GM06990 (cell line): ENCODE data around the gene TOPORS.

Experiments
- DNase-seq: peaks from one replicate; pipeline ENCODE4 v3.0.0-alpha.2; 2011; ENCODE audit not compliant: insufficient read length; ENCODE audit errors: extremely low read depth
- H3K27me3 ChIP-seq: replicated peaks from 2 replicates; pipeline ENCODE4 v1.6.0; 2011; ENCODE audit warnings: low read length; ENCODE audit not compliant: control insufficient read depth, insufficient read depth
- H3K36me3 ChIP-seq: 2 replicates; pipeline ENCODE4 v1.5.1; 2011; ENCODE audit warnings: low read length; ENCODE audit not compliant: control insufficient read depth, insufficient read depth
- H3K4me3 ChIP-seq: replicated peaks from 2 replicates; pipeline ENCODE4 v1.5.1; 2011; ENCODE audit warnings: low read depth, mild to moderate bottlenecking, control low read depth, low read length
- TF ChIP-seq, protein P1 (sequence below): IDR thresholded peaks from 2 replicates; pipeline ENCODE4 v1.5.1; 2011; ENCODE audit warnings: low read length, control low read depth, mild to moderate bottlenecking, inconsistent platforms; ENCODE audit not compliant: insufficient read depth, poor library complexity, severe bottlenecking

TOPORS gene

GRCh38 chr9:32579706-32580331 lies 27.4 kb upstream of the TOPORS start:
- no peak for DNase-seq
- TF ChIP-seq, protein P1, sequence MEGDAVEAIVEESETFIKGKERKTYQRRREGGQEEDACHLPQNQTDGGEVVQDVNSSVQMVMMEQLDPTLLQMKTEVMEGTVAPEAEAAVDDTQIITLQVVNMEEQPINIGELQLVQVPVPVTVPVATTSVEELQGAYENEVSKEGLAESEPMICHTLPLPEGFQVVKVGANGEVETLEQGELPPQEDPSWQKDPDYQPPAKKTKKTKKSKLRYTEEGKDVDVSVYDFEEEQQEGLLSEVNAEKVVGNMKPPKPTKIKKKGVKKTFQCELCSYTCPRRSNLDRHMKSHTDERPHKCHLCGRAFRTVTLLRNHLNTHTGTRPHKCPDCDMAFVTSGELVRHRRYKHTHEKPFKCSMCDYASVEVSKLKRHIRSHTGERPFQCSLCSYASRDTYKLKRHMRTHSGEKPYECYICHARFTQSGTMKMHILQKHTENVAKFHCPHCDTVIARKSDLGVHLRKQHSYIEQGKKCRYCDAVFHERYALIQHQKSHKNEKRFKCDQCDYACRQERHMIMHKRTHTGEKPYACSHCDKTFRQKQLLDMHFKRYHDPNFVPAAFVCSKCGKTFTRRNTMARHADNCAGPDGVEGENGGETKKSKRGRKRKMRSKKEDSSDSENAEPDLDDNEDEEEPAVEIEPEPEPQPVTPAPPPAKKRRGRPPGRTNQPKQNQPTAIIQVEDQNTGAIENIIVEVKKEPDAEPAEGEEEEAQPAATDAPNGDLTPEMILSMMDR, result peak; percentile 94

GRCh38 chr9:32578976-32579375 lies 26.6 kb upstream of the TOPORS start:
- Histone ChIP-seq H3K4me3 (no peak overlapping the region), H3K36me3 (no peaks in the 10 kb centered on the region), H3K27me3 (no peaks in the 10 kb centered on the region; the same call in 1 of the 2 replicates)
- TF ChIP-seq, protein P1, result no peak
- no peak for DNase-seq

More at GRCh38 chr9:32579706-32580331, 27.4 kb upstream of the TOPORS start:
- Histone ChIP-seq H3K27me3 (no peaks in the 10 kb centered on the region; the same call in 1 of the 2 replicates), H3K4me3 (no peak overlapping the region), H3K36me3 (no peaks in the 10 kb centered on the region)

DNA sequence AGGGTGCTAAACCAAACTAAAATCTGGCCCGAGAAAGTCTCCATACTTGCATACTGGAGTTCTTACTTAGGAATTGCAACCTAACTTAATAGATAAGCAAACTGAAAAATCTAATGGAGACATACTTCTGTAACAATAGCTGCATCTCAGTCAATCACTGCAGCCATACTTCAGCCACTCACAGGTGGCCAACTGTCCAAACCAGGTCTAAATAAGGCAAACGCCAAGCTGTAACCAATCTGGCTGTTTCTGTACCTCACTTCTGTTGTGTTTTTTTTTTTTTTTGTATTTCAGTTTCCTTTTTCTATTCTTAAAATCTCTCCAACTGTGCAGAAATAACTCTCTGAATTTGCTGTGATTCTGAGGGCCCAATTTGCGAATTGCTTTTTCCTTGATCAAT lies 24.9 kb upstream of the TOPORS start:
- Histone ChIP-seq H3K36me3 (no peaks in the 10 kb centered on the region), H3K4me3 (no peak overlapping the region), H3K27me3 (no peaks in the 10 kb centered on the region; the same call in 1 of the 2 replicates)
- DNase-seq, result no peak
- TF ChIP-seq, protein P1, result no peak

DNA sequence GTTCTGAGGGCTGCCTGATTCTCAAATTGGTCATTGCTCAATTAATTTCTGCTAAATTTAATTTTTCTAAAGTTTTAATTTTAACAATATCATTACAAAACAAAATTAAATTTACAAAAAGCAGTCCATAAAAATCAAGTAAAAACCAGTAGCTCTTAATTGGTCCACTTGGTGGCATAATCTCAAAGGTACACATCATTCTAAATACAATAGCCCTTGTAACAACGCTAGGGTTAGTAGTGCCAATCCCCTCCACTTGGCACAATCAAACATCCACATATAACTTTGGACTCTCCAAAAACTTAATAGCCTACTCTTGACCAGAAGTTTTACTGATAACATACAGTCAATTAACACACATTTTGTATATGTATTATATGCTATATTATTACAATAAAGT lies 22.5 kb upstream of the TOPORS start:
- DNase-seq, result no peak
- Histone ChIP-seq H3K36me3 (peaks cover 4% of the 10 kb centered on the region), H3K4me3 (no peak overlapping the region), H3K27me3 (no peaks in the 10 kb centered on the region)
- TF ChIP-seq, protein P1, result no peak

- TF ChIP-seq, protein P1, result no peak
- DNase-seq, result no peak
- H3K4me3 ChIP-seq, result no peak overlapping the region
- no peaks in the 10 kb centered on the region for H3K27me3 ChIP-seq
- H3K36me3 ChIP-seq, result peaks cover 4% of the 10 kb centered on the region
Observed at GRCh38 chr9:32573821-32574220, 21.4 kb upstream of the TOPORS start.
